GM21576 (cell line): ENCODE results near the gene SLC33A1.
"Not testable (repeated sequence)": the region's sequence is repeated elsewhere in the genome, so short reads cannot be mapped to it uniquely, and the experiment has no call there.

Source experiments
- ATAC-seq: cut with Tn5 transposase; IDR thresholded peaks from one replicate; pipeline ENCODE4 v1.9.1; 2021; ENCODE audit warnings: mild to moderate bottlenecking, moderate library complexity; ENCODE audit not compliant: unreplicated experiment

The SLC33A1 gene

GRCh38 chr3:155862290-155862982, 8.2 kb upstream of the SLC33A1 start:
- not testable (repeated sequence) for ATAC-seq

GRCh38 chr3:155861476-155862183, 7.4 kb upstream of the SLC33A1 start:
- ATAC-seq = no peak

- not testable (repeated sequence) for ATAC-seq
Measured at GRCh38 chr3:155860424-155860823, 6.2 kb upstream of the SLC33A1 start.

DNA sequence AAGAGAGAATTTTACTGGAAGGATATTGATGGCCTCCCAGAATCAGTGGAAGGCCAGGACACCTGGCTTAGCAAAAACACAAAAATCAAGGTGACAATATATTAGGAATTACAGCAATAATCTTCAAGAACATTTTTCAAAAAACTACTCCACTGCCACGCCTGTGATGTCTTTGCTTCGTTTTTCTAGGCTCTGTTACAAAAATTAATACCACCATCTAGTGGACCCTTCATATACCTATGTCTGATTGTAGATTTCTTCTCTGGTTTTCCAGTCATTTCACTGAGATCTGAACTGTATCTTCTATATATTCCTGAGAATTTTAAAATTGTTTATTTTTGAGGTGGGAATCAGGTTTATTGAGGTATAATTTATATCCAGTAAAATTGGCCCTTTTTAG, 5.6 kb upstream of the SLC33A1 start:
- peak; percentile 48 for ATAC-seq

DNA sequence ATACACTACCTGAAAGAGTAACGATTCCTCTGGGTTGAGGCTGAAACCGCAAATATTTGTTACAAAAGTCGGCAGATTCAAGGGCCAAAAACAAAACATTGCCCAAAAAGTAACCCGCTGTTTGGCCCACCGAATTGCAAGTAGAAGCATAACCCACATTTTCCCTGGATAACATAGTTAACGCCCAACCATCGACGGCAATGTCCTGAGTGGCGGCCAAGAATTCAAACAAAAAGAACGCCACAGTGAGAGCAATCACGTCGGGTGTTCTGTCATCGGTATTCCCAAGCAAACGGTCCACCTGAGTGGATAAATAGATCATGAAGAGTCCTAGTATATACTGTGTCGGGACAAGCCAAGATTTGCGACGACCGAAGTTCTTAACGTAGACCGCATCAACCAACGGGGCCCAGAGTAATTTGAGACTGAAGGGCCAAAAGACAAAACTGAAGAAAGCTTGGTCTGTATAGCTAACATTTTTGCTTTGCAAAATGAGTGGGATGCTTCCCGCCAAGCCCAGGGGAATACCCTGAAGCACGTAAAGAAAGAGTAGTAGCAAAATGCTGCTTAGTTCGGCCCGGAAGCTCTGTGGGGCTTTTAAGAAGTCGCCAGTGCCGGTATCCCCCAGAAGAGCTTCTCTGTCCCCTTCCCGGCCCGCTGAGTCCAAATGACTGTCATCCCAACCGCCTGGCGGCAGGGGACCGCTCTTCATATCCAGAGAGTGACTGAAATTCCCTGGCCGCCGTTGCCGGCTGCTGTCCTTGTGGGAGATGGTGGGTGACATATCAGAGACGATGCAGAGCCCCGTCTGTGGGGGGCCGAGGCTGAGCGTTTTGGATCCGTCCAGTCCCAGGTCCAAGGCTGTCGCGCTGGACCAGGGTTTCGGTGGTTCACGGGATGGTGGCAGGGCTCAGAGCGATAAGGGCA, 750 bp downstream of the SLC33A1 start:
- ATAC-seq = peak; percentile 4

DNA sequence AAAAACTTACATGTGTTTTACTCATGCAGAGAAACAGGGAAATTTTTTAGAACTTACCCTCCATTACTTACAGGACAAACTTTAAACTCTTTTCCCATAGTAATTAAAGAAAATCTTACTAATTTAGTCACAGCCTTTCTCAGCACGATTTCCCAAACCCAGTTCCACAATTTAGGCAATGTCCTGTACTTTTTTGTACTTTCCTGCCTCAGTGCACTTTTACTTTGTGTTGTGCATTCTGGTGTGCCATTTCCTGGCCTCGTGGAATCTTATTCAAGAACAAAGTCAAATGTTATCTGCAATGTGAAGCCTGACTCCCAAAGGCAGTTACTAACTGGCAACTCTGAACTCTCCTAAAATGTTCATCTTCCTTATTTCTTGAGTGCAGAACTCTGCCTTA, 1.9 kb downstream of the SLC33A1 start:
- ATAC-seq = no peak

GRCh38 chr3:155849404-155849803, 4.8 kb downstream of the SLC33A1 start:
- ATAC-seq = not testable (repeated sequence)

- no peak for ATAC-seq
Measured at GRCh38 chr3:155847993-155848392, 6.2 kb downstream of the SLC33A1 start.

DNA sequence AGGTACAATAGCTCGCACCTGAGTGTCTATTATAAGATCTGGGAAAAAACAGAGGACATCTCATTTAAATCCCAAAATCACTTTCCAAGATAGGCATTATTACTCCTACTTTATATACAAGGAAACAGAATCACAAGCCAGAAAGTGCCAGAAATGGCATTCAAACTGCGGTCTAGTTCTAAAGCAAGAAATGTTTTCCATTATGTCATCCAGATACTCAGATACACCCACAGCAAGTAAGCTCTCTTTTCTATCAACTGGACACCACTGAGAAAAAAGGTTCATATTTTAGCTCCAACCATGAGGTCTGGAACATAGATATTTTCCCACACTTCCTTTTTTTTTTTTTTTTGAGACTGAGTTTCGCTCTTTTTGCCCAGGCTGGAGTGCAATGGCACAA, 8.1 kb downstream of the SLC33A1 start:
- no peak for ATAC-seq

- no peak for ATAC-seq
Measured at GRCh38 chr3:155843569-155843968, 10.7 kb downstream of the SLC33A1 start.

GRCh38 chr3:155835341-155836071, 18.7 kb downstream of the SLC33A1 start:
- ATAC-seq = no peak

- ATAC-seq = not testable (repeated sequence)
Measured at GRCh38 chr3:155828490-155829098, 25.6 kb downstream of the SLC33A1 start.

DNA sequence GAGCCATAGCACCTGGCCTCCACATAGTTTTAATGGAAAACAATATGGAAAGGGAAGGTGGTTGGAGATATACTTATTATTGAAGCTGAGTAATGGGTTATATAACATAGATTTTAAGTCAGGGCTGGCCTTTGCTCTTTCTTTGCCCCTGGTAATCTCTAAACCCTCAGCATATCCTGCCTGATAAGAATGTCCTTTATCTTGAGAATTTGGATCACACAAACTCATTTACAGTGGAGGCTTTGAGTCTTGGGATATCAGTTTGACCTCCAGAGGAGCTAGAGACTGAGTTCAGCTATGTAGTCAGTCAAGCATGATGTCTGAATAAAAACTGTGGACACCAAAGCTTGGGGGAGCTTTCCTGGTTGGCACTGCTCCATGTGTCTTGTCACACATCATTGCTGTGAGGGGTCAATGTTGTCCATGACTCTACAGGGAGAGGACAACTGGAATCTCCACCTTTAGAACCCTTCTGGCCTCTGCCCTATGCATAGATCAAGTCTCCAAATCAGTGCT, 39.1 kb downstream of the SLC33A1 start:
- no peak for ATAC-seq

DNA sequence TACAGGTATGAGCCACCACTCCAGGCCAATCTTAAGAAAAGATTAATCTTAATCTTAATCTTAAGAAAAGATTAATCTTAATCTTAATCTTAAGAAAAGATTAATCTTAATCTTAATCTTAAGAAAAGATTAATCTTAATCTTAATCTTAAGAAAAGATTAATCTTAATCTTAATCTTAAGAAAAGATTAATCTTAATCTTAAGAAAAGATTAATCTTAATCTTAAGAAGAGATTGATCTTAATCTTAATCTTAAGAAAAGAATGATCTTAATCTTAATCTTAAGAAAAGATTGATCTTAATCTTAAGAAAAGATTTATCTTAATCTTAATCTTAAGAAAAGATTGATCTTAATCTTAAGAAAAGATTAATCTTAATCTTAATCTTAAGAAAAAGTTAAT, 41.0 kb downstream of the SLC33A1 start:
- ATAC-seq = not testable (repeated sequence)

- ATAC-seq = no peak
Measured at GRCh38 chr3:155809181-155809580, 45.0 kb downstream of the SLC33A1 start.

DNA sequence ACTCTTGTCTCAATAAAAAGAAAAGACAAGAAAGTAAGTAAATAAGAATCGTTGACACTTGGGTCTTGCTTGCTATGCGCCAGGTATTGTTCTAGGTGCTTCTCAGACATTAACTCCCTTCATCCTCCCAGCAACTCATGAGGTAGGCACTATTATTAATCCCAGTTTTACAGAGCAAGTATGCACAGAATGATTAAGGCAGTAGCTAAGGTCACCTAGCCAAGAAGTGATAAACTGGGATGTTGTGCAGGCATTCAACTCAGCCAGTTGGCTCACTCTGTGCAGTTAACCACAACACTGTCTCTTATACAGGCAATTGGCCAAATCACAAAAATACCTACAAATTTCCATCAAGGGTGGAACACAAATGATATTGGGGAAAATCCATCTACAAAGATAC, 46.4 kb downstream of the SLC33A1 start:
- ATAC-seq = no peak

DNA sequence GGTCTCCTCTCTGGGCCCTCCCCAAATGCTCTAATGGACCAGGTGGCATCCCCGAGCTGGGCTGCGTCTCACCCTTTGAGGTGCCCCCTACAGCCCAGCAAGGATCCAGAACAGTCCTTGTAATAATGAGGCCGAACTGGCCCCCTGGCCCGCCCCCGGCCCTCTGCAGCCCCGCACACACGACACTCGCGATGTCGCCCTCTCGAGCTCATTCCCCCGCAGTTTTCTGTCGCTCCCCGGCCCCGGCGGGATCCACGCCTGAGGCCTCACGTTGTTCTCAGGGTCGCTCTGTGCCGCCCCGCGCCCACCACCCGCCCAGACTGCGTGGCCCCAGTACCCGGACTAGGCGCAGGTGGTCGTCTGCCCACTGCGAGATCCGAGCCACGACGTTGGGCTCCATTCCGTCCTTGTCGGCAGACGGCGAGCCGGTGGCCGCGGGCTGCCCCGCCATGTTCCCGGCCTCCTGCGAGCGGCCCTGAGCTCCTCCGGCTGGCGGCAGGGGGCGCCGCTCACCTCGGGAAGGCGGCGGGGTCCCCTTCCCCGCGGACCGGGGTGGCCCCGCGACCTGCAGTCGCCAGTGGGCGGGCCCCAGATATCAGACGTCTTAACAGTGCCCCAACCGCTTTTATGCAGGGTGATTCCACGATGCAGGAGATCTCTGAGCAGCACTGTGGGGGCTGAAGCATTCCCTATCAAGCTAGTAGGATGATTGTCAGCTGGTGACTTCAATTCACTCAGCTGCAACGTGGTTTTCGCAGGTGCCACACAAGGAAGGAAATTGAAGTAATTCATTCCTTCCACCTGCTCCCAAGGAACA, 48.2 kb downstream of the SLC33A1 start, which contains the start of gene C3orf33:
Gene C3orf33 (minus strand): TSS at position 477 of the 817 bp plus-strand sequence. CDS start 26 bp downstream, at position 451.
- ATAC-seq = peak; percentile 98

GRCh38 chr3:155805204-155805801, 48.9 kb downstream of the SLC33A1 start:
- peak; percentile 8 for ATAC-seq

DNA sequence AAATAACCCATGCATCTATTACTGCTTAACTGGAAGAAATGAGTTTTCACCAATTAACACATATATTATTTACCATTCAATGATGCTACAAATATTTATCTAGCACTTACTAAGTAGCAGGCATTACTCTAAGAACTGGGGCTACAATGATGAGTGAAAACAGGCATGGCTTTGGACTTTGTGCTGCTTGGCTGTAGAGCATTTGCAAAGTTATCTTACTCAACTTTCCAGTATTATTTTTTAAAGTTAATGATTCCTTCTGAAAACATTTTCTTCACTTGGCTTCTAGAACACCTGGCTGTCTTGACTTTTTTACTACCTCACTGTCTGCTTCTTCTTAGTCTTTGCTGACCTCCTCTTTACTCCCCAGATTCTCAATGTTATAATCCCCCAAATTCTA, 49.9 kb downstream of the SLC33A1 start:
- ATAC-seq = no peak
